ENCODE data around the gene SOWAHB.

GRCh38 chr4:76904646-76905190, 6.8 kb upstream of the SOWAHB start:
- TF ChIP-seq CTCF (IDR thresholded peaks at IDR 0.05) (no peak), EZH2 (IDR thresholded peaks at IDR 0.05) (no peak), EZH2phosphoT487 (IDR thresholded peaks at IDR 0.05) (no peak)
